Duodenal mucosa (tissue), 2 donors: ENCODE data around the gene CCDC152.
"Not testable (repeated sequence)": the region's sequence is repeated elsewhere in the genome, so short reads cannot be mapped to it uniquely, and the experiment has no call there.

Source experiments
- H3K27ac ChIP-seq: one replicate; pipeline ENCODE4 v1.7.0; 2013; ENCODE audit warnings: low read depth, low read length
- H3K27me3 ChIP-seq, 2 donors: one replicate each; pipeline ENCODE4 v1.7.0; 2013; ENCODE audit warnings: low read length in 2 of 2, control low read depth in 1 of 2; ENCODE audit not compliant: insufficient read depth in 2 of 2, control insufficient read depth in 1 of 2
- H3K36me3 ChIP-seq, 2 donors: one replicate each; pipeline ENCODE4 v1.7.0; 2013; ENCODE audit warnings: low read length in 2 of 2, control low read depth in 1 of 2; ENCODE audit not compliant: insufficient read depth in 2 of 2, control insufficient read depth in 1 of 2
- H3K4me1 ChIP-seq, 2 donors: one replicate each; pipeline ENCODE4 v1.7.0; 2013; ENCODE audit warnings: low read length in 2 of 2, control low read depth in 1 of 2; ENCODE audit not compliant: insufficient read depth in 2 of 2, control insufficient read depth in 1 of 2
- H3K4me3 ChIP-seq, 2 donors: one replicate each; pipeline ENCODE4 v1.7.0; 2013; ENCODE audit warnings: low read length in 2 of 2, low read depth in 1 of 2
- H3K9ac ChIP-seq, 2 donors: one replicate each; pipeline ENCODE4 v1.7.0; 2013; ENCODE audit warnings: low read length in 2 of 2, low read depth in 1 of 2
- H3K9me3 ChIP-seq, 2 donors: one replicate each; pipeline ENCODE4 v1.7.0; 2013; ENCODE audit warnings: low read length in 2 of 2, control low read depth in 1 of 2; ENCODE audit not compliant: control insufficient read depth in 1 of 2

CCDC152 gene, protein sequence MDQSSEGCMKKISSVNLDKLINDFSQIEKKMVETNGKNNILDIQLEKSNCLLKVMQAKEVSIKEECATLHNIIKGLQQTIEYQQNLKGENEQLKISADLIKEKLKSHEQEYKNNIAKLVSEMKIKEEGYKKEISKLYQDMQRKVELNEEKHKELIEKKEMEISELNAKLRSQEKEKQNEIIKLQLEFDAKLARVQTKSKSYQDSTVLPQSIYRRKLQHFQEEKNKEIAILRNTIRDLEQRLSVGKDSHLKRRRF

DNA sequence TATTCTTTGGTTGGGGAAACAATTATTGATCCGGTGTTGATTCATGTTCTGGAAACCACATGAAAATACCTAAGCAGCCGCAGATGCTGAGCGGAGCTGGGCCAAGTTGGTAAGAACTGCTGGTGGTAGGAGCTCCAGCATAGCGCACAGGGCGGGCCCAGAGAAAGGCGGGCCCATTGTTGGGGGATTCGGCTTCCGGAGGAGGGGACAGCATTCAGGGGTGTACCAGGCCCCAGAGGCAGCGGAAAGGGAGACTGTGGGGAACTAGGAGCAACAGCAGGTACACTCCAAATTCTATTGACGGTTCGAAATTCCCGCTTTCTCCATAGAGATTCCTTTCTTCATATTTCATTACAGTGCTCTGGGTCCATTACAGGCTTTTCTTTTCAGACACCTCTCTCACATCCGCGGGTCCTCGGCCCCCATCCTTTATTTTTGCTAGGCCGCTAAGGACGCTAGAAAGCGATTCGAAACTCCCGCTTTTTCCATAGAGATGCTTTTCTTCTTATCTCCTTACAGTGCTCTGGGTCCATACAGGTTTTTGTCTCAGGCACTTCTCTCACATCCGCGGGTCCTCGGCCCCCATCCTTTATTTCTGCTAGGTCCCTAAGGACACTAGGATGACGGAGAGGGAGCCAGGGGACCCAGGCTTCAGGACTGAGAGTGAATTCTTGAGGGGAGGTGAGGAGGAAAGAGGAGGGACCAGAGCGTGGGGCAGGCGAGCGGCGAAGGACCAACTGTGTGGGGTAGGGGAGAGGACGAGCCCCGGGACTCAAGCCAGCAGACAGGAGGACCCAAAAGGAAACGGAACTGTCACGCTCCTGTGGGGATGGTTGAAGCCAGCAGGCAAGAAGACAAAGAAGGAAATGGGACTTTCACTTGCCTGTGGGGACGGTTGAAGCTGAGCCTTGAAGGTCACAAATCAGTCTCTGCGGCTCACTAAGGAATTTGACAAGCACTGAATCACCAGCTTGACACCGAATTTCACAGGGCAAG is at the start of gene CCDC152:
TSS of gene CCDC152 (plus strand) at position 213 of the 996 bp plus-strand sequence. CDS start 2,304 bp downstream, outside the sequence.
- H3K4me3 ChIP-seq: peak within 1 kb of the TSS; percentile 22 to 31
- H3K27ac ChIP-seq: no peak within 1 kb of the TSS
- no peak within 1 kb of the TSS for H3K9ac ChIP-seq
- no peaks in the 10 kb centered on the region for H3K4me1 ChIP-seq
- peaks cover 0 to 7% of the 10 kb centered on the region in 2 donors for H3K27me3 ChIP-seq
- H3K9me3 ChIP-seq: no peaks in the 10 kb centered on the region
- H3K36me3 ChIP-seq: no peaks in the 10 kb centered on the region

DNA sequence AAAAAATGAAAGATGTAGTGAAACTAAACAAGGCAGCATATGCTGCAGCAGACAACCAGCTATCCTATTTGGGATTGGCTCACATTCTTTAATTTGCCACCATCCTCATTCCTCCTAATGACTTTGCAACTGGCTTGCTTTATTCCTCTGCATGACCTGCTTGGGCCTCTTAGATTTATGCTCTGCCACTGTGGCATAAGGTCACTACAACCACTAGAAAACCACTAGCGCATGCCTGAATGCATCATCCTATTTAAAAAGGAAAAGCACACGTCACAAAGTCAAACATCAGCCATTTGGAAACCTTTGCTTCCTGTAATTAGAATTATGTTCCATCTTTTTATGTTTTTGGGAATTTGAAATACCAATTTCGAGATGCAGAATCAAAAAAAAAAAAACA is 40.8 kb upstream of the CCDC152 start:
- H3K9ac ChIP-seq: no peak overlapping the region
- no peak overlapping the region for H3K4me3 ChIP-seq
- no peaks in the 10 kb centered on the region for H3K27me3 ChIP-seq
- H3K27ac ChIP-seq: no peak overlapping the region
- no peaks in the 10 kb centered on the region for H3K4me1 ChIP-seq
- H3K36me3 ChIP-seq: no peaks in the 10 kb centered on the region
- H3K9me3 ChIP-seq: no peaks in the 10 kb centered on the region

DNA sequence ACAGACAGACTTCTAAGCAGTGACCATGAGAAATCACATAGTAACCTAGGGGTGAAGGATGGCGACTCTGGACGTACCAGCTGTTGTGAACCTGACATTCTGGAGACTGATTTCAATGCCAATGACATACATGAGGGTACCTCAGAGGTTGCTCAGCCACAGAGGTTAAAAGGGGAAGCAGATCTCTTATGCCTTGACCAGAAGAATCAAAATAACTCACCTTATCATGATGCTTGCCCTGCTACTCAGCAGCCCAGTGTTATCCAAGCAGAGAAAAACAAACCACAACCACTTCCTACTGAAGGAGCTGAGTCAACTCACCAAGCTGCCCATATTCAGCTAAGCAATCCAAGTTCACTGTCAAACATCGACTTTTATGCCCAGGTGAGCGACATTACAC is 38.0 kb upstream of the CCDC152 start:
- Histone ChIP-seq H3K27me3 (no peaks in the 10 kb centered on the region), H3K27ac (no peak overlapping the region), H3K9me3 (no peaks in the 10 kb centered on the region), H3K4me1 (no peaks in the 10 kb centered on the region), H3K4me3 (no peak overlapping the region), H3K36me3 (no peaks in the 10 kb centered on the region), H3K9ac (no peak overlapping the region)

- Histone ChIP-seq H3K9ac (no peak overlapping the region), H3K4me1 (no peaks in the 10 kb centered on the region), H3K27me3 (no peaks in the 10 kb centered on the region), H3K4me3 (no peak overlapping the region), H3K36me3 (no peaks in the 10 kb centered on the region), H3K9me3 (no peaks in the 10 kb centered on the region), H3K27ac (no peak overlapping the region)
Measured at GRCh38 chr5:42719034-42719433, 37.6 kb upstream of the CCDC152 start.

DNA sequence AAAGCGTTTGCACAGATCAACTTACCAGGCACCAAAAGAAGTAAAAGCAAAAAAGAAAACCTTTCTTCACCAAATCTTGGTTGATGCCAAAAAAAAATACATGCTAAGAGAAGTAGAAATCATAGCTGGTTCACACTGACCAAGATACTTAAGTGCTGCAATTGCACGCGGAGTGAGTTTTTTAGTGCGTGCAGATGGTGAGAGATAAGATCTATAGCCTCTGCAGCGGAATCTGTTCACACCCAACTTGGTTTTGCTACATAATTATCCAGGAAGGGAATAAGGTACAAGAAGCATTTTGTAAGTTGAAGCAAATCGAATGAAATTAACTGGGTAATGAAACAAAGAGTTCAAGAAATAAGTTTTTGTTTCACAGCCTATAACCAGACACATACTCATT is 36.4 kb upstream of the CCDC152 start:
- Histone ChIP-seq H3K9ac (no peak overlapping the region), H3K27me3 (no peaks in the 10 kb centered on the region), H3K9me3 (no peaks in the 10 kb centered on the region), H3K27ac (no peak overlapping the region), H3K4me1 (no peaks in the 10 kb centered on the region), H3K4me3 (no peak overlapping the region), H3K36me3 (no peaks in the 10 kb centered on the region)

DNA sequence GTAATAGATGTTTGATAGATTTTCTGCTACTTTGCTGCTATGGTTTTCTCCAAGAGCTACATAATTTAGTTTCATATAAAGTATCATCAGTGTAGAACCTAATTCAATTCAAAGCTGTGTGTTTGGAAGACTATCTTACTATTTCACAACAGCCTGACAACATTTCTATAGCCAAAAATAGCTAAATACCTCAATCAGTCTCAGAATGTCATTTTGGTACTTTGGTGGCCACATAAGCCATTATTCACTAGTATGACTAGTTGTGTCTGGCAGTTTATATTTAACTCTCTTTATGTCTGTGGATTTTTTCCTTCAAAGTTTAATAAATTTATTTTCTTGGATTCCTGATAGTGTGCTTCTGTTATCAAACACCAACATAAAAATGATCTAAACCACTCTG is 35.1 kb upstream of the CCDC152 start:
- Histone ChIP-seq H3K36me3 (no peaks in the 10 kb centered on the region), H3K4me1 (no peaks in the 10 kb centered on the region), H3K9me3 (no peaks in the 10 kb centered on the region), H3K27ac (no peak overlapping the region), H3K4me3 (no peak overlapping the region), H3K27me3 (no peaks in the 10 kb centered on the region), H3K9ac (no peak overlapping the region)

DNA sequence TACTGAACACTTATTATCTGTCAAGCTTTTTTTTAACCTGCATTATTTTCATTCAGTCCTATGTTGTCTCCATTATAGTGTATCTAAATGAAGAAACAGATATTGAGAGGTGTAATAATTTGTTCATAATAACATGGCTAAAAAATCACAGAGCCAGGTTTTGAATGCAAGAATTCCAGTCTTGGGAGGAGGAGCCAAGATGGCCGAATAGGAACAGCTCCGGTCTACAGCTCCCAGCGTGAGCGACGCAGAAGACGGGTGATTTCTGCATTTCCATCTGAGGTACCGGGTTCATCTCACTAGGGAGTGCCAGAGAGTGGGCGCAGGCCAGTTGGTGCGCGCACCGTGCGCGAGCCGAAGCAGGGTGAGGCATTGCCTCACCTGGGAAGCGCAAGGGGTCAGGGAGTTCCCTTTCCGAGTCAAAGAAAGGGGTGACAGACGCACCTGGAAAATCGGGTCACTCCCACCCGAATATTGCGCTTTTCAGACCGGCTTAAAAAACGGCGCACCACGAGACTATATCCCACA is 22.0 kb upstream of the CCDC152 start:
- not testable (repeated sequence) for H3K4me3 ChIP-seq, H3K27me3 ChIP-seq, H3K4me1 ChIP-seq

DNA sequence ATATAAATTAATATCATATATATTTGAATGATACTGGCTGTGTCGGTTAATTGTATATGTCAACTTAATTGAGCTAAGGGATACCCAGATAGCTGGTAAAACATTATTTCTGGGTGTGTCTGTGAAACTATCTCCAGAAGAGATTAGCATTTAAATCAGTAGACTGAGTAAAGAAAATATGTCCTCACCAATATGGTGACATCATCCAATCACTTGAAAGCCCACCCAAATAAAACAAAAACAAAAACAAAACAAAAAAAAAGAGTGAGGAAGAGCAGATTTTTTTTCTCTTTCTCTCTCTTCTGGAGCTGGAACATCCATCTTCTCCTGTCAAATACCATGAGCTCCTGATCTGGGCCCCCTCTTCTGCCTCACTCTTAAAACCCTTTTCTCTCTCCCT is 15.7 kb upstream of the CCDC152 start:
- Histone ChIP-seq H3K9ac (no peak overlapping the region), H3K4me3 (no peak overlapping the region), H3K27ac (no peak overlapping the region), H3K27me3 (no peaks in the 10 kb centered on the region), H3K9me3 (no peaks in the 10 kb centered on the region), H3K36me3 (no peaks in the 10 kb centered on the region), H3K4me1 (no peaks in the 10 kb centered on the region)

More for the DNA sequence above, 22.0 kb upstream of the CCDC152 start:
- H3K9me3 ChIP-seq, H3K36me3 ChIP-seq, H3K27ac ChIP-seq, H3K9ac ChIP-seq: not testable (repeated sequence)

GRCh38 chr5:42745426-42745825 is 11.2 kb upstream of the CCDC152 start:
- Histone ChIP-seq H3K9me3 (no peaks in the 10 kb centered on the region), H3K4me3 (no peak overlapping the region), H3K27ac (no peak overlapping the region)

GRCh38 chr5:42745856-42746255 is 10.8 kb upstream of the CCDC152 start:
- Histone ChIP-seq H3K9ac (no peak overlapping the region), H3K36me3 (no peaks in the 10 kb centered on the region), H3K27me3 (no peaks in the 10 kb centered on the region), H3K4me3 (no peak overlapping the region), H3K4me1 (no peaks in the 10 kb centered on the region), H3K27ac (no peak overlapping the region), H3K9me3 (no peaks in the 10 kb centered on the region)

More at GRCh38 chr5:42745426-42745825, 11.2 kb upstream of the CCDC152 start:
- Histone ChIP-seq H3K4me1 (no peaks in the 10 kb centered on the region), H3K36me3 (no peaks in the 10 kb centered on the region), H3K27me3 (no peaks in the 10 kb centered on the region), H3K9ac (no peak overlapping the region)
